ENCODE measurements around the gene FAM221B.

The FAM221B gene

GRCh38 chr9:35791297-35791921 is 37.1 kb downstream of the FAM221B start, which contains the start of gene NPR2:
Gene NPR2 (plus strand): TSS chr9:35791591. CDS start chr9:35792409, 818 bp downstream.
- DNase-seq (no peak), ATAC-seq (no peak)

DNA sequence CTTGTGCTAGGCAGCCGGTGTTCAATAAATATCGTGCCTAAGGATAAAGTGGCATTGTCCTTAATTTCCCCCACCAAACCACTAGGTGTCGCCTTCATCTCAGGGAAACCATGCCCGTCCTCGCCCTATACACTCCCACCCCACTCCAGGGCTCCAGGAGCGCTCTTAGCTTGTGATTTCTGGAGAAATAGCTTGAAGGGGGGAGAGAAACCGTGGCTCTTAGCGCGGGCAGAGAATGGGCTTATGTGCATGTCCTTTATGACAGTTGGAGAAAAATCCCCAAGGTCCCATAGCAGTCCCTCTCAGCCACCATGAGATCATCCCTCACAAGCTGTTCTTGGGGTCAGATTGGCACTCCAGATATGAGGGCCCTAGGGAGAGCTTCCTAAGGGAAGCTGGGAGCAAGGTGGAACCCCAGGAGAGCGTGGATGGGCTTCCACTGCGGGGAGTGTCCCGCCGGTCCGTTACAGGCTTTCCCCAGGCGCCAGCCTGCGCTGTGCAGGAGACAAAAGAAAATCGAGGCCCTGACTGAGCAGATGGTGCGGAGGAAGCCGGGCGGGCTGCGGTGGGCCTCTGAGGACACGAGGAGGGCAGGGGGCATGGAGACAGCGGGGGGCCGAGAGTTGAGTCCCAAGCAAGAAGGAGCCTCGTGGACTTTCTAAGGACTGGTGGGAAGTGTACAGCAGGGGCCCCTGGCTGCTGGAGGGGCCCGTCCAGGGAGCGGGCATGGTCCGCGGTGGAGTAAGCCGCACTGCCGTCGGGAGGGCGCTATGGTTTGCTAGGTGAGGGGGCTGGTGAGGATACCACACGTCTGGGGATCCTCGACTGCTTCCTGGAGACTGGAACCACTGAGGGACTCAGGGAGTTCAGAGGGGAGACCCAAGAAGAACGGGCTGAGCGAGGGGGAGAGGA is 37.9 kb downstream of the FAM221B start:
- ATAC-seq (peak; percentile 74), DNase-seq (peak; percentile 54)

- ATAC-seq = no peak
- no peak for DNase-seq
Measured at GRCh38 chr9:35790025-35790384, 38.5 kb downstream of the FAM221B start.

- ATAC-seq (no peak), DNase-seq (no peak)
Measured at GRCh38 chr9:35789541-35789940, 39.0 kb downstream of the FAM221B start.

DNA sequence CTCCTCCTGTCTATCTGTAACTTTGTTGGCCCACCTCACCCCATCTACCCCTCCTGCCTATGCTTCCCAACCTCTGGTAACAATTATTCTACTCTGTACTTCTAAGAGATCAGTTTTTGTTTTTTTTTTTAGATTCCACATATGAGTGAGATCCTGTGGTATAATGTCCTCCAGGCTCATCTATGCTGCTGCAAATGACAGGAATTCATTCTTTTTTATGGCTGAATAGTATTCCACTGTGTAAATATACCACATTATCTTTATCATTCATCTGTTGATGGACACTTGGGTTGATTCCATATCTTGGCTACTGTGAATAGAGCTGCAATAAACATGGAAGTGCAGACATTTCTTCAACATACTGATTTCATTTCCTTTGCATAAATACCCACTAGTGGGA is 45.1 kb downstream of the FAM221B start:
- DNase-seq (no peak), ATAC-seq (no peak)

DNA sequence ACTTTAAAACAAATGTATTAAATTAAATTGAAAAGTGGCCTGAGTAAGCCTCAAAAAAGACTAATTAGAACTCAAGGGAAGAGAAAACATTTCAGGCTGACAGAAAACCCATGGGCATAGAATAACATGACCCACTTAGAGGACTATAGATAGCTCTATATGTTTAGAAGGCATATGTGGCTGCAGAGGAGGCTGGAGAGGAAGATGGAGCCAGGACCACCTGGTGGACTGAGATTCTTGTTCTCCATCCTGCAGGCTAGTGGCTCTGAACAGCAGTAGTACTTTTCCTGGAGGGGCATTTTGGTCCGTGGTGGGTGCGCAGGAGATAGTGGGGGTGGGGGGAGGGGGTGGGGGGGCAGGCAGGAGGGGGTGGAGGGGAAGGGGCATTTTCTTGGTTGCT is 47.5 kb downstream of the FAM221B start:
- ATAC-seq (no peak), DNase-seq (no peak)

- ATAC-seq (no peak), DNase-seq (no peak)
Measured at GRCh38 chr9:35778496-35778895, 50.0 kb downstream of the FAM221B start.

- DNase-seq (no peak), ATAC-seq (peak; percentile 69)
Measured at GRCh38 chr9:35776018-35776417, 52.5 kb downstream of the FAM221B start.

- DNase-seq (no peak), ATAC-seq (no peak)
Measured at GRCh38 chr9:35774907-35775635, 53.5 kb downstream of the FAM221B start.

DNA sequence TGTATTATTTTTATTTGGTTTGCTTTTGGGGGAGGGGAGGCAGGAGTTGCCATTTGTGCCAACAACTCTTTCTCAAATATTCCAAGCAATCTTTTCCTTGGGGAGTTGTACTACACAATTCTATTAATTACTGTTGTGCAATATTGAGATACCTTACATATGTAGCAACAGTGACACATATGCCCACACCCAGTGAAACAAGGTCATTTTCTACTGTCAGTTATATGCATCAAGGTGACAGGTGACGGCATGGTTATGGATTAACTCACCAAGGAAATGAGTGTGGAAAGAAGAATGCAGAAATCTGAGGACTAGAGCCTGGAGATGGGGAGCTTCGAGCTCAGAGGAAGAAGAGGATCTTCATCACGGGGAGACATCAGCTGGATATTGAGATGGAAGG is 56.6 kb downstream of the FAM221B start:
- no peak for ATAC-seq
- DNase-seq = no peak

GRCh38 chr9:35771534-35771933 is 57.0 kb downstream of the FAM221B start:
- DNase-seq (no peak), ATAC-seq (no peak)

DNA sequence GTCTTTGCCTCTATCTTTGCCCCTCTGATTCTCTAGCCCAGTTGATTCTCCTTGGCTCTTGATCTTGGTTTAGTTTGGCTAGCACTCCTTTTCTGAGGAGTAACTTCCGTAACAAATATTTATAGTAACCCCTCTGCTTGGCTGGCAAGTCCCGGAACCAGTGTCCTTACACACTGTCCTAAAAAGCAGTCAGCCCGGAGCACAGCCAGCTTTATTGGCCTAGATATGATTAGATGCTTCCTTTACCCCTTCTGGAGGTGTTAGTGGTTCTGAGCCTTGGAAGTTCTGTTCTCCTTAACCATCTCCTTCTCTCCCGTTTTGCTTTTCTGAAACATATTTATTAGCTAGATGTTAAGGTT is 57.5 kb downstream of the FAM221B start:
- ATAC-seq = no peak
- DNase-seq = no peak

GRCh38 chr9:35769763-35770162 is 58.8 kb downstream of the FAM221B start:
- no peak for ATAC-seq

GRCh38 chr9:35767458-35767857 is 61.1 kb downstream of the FAM221B start:
- no peak for ATAC-seq

More at GRCh38 chr9:35769763-35770162, 58.8 kb downstream of the FAM221B start:
- no peak for DNase-seq

GRCh38 chr9:35766997-35767396 is 61.5 kb downstream of the FAM221B start:
- no peak for ATAC-seq
- DNase-seq = no peak

More at GRCh38 chr9:35767458-35767857, 61.1 kb downstream of the FAM221B start:
- DNase-seq = no peak
